Stimulated activated naive CD4-positive, alpha-beta T cell treated with Interleukin-2 at 50 U/mL for 16 hours (primary cell): ENCODE data around the gene AGMAT.
"Not testable (repeated sequence)": the region's sequence is repeated elsewhere in the genome, so short reads cannot be mapped to it uniquely, and the experiment has no call there.

Source experiments
- DNase-seq: peaks from one replicate; lab custom pipeline; 2025; lab: John Stamatoyannopoulos, UW

AGMAT gene

GRCh38 chr1:15616373-15617172, 31.7 kb upstream of the AGMAT start:
- no peak for DNase-seq

GRCh38 chr1:15610167-15610566, 25.3 kb upstream of the AGMAT start:
- DNase-seq = no peak

- DNase-seq = no peak
Measured at GRCh38 chr1:15609631-15610030, 24.8 kb upstream of the AGMAT start.

- no peak for DNase-seq
Measured at GRCh38 chr1:15605398-15606383, 20.8 kb upstream of the AGMAT start.

DNA sequence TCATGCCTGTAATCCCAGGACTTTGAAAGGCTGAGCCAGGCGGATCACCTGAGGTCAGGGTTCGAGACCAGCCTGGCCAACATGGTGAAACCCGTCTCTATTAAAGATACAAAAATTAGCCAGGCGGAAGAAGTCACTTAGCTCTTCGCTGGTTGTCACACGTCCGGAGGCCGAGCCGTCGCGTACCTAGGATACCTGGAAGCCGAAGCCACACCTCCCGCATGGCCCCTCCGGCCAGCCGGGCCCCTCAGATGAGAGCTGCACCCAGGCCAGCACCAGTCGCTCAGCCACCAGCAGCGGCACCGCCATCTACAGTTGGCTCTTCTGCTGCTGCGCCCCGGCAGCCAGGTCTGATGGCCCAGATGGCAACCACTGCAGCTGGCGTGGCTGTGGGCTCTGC, 19.5 kb upstream of the AGMAT start:
- DNase-seq = not testable (repeated sequence)

DNA sequence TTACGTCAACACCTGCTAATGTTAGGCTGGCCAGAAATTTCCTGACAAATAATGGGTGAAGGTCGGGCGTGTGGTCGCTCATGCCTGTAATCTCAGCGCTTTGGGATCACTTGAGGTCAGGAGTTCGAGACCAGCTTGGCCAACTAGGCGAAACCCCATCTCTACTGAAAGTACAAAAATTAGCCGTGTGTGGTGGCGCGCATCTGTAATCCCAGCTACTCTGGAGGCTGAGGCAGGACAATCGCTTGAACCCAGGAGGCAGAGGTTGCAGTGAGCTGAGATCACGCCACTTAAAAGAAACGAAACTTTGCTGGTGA, 19.1 kb upstream of the AGMAT start:
- DNase-seq = not testable (repeated sequence)

DNA sequence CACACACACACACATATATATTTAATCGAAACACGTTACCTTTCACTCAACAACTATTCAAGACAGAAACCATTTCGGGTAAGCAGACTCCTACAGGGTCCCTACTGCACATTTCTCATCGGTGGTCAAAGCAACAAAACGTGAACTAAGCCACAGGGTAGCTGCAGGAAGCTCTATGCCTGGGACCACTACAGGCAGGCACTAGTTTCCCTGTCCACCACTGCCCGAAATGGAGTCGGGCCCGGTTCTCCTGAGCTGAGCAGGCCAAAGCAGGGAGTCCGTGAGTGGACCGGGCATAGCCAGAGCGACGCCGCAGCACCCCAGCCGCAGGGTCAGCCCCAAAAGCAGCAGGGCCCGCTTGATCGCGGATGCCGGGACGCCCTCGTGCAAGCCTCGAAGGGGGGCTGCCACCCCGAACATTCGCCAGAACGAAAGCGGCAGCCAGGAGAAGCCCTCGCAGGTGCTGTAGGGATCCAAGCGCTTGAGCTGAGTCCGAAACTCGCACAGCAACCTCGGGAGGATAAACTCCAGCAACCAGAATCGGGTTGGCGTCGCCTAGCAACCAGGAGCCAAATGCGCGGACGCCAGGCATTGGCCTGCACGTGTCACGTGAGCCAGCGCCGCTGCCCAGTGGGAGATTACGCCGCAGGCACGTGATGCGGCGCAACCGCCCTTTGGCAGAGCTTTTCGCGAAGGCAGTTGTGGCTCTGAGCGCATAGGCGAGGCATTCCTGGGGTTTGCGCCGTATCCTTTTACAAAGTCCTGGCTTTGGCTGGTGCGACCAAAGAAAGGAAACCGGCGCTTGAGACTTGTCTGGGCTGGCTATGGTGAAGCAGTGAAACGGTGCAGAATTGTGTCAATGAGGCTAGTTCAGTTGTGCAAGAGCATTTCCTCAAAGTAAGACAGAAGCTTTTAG, 18.5 kb upstream of the AGMAT start:
- peak; percentile 91 for DNase-seq

DNA sequence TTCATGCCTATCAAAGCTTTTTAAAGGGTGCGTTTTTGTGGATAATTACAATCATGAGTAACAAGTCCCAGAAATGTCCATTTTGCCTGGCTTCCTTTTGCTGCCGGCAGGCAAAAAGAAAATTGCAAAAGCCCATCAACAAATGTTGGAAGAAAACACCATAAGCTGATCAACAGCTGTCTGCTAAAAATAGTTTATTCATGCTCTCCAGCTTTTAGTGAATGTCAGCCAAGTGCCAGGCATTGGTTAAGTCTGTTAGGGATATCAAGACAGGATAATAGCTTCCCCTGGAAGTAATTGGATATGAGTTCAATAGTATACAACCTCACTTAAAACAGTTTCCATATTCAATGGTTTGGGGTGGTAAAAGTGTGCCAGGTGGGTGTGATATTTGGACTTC, 13.6 kb upstream of the AGMAT start:
- no peak for DNase-seq

- DNase-seq = no peak
Measured at GRCh38 chr1:15595809-15596617, 11.2 kb upstream of the AGMAT start.

GRCh38 chr1:15592285-15592684, 7.4 kb upstream of the AGMAT start:
- no peak for DNase-seq

DNA sequence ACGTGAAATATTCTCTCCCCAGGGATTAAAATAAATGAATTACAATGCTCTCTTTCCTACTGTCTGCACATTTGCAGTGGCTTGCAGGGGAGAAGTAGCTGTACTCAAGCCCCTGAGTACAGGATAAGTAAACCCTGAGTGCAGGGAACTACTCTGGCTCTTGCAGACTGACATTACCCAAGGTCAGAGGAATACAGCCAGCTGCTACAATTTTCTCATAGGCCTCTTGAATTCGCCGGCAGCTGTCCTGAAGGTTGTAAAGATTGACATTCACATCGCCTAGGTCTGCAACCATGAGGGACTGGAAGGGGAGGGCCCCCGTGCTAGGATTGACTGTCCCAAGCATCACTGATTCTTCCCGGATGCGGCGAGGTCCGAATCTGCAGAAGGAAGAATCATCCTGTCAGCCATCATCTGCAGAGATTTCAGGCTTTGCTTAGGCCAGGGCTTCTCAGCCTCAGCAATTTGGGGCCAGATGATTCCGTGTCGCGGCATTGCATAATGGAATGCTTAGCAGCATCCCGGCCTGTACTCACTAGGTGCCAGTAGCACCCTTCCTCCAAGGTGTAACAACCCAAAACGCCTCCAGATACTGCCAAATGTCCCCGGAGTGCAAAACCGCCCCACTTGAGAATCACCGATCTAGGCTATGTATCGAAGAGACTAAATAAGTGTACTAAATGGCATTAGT, 1.7 kb downstream of the AGMAT start:
- no peak for DNase-seq

GRCh38 chr1:15579683-15580047, 5.2 kb downstream of the AGMAT start:
- no peak for DNase-seq

DNA sequence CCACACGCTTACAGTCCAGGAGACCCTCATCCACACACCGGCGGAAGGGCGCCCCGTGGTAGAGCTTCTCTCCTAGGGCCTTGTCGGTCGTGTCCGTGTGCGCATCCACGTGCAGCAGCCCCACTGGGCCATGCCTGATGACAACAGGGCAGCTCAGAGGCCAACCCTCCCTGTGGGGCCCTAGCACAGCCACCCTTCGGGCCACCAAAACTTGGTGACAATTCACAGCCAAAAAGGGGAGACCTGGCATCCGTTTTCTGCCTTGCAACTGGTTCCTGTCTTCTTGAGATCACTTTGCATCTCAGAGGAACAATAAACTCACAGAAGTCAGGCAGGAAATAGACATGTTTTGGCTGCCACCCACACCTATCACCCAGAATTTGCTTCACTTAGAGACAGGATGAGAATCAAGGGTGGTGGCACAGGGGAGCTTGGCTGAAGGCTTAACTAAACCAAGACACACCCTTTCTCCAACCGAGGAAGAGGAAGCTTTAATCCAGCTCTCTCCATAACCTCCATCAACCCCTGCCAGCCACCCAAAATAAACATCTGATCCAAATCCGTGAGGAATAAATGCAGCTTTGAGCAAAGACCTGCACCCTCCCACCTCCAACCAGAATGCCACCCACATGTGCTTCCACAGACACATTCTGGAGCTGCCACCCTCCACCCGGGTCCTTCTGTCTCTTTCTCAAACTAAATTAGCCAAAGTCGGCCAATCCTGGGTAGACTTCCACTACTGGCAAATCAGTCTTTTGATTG, 5.7 kb downstream of the AGMAT start:
- DNase-seq = no peak

DNA sequence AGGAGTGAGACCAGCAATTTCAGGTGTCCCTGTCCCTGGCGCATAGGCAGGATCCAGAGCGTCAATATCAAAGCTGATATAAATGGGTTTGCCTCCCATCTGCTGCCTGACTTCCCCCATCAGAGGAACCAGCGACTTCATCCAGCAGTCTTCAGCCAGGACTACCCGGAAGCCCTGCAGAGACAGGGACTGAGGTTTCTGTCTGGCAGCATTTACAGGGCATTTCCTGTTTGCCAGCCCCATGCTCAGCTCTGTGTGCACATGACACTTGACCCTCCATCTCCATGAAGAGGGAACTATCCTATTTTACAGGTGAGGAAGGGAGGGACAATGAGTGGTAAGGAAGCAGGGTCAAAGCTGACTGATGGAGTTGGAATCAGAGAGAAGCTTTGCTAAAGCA, 7.2 kb downstream of the AGMAT start:
- no peak for DNase-seq

DNA sequence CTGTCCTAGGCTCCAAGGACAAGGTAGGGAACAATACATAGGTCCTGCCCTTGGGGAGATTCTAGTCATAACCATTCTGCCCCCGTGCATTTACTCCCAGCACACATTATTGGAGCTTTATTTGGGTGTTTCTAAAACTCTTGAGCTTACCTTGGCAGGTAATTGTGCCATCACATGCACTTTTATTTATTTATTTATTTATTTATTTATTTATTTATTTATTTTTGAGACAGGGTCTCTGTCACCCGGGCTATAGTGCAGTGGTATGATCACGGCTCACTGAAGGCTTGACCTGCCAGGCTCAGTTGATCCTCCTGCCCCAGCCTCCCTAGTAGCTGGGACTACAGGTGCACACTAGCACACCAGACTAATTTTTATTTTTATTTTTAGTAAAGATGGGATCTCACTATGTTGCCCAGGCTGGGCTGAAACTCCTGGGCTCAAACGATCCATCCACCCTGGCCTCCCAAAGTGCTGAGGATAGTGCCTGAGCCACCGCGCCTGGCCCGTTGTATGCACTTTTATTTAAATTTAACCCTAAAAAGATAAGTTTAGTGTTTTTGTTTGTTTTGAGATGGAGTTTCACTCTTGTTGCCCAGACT, 9.2 kb downstream of the AGMAT start:
- no peak for DNase-seq

DNA sequence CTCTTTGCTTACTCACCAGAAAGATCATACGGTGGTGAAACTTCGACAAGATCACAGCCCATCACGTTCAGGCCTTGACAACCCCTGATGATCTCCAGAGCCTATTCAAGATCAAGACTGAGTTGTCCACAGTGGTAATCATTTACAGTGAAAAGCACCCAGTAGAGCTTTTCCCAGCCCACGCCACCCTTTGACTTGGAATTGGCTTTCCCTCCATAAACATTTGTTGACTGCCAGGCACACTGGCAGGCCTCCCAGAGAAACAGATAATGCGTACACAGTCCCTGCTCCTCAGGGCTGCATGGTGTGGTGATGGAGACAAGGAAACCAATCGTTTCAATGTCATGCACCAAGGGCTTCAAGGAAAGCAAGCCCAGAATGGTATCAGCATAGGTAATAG, 10.1 kb downstream of the AGMAT start:
- DNase-seq = no peak

DNA sequence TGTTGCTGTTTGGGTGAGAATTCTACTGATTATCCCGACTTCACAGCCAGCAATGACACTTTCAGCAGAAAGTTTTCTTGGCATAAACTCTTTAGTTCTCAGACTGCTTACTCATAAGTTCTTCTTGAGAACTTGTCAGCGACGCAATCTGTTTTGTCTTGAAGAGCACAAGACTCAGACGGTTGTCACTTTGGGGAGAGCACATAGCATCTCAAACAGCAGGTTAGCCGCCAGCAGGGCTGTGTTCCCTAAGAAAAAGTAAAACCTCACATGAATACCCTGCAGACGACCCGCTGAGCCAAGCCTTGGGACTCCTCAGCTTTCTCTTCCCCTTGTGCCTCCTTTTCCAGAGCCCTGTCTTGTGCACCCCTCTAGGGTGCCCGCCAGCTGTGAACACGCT, 11.4 kb downstream of the AGMAT start:
- no peak for DNase-seq

- no peak for DNase-seq
Measured at GRCh38 chr1:15571266-15571665, 13.6 kb downstream of the AGMAT start.

GRCh38 chr1:15570861-15571260, 14.0 kb downstream of the AGMAT start:
- no peak for DNase-seq
